ENCODE results near the gene HPS1.
A peak's percentile ranks its signal among the peaks of the same experiment; 100 is the strongest.

The HPS1 gene

DNA sequence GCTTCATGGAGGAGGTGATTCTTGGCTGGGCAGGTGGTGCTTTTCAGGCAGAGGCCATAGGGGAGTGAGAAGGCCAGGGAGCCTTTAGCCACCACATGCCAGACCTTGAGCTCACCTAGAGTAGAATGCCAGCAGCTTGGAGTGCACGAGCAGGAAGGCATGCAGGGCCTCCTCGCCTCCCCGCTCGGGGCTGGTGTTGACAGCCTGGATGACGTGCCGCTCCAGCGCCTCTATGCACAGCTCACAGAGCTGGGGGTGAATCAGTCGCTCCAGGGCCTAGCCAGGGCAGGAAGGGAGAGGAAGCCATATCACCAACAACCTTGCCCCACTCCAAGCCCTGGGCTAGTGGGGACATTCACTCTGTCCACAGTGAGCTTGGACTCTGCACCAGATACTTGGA is 15.7 kb downstream of the HPS1 start:
- no peak for DNase-seq

- DNase-seq: no peak
Measured at GRCh38 chr10:98430427-98430826, 16.3 kb downstream of the HPS1 start.

DNA sequence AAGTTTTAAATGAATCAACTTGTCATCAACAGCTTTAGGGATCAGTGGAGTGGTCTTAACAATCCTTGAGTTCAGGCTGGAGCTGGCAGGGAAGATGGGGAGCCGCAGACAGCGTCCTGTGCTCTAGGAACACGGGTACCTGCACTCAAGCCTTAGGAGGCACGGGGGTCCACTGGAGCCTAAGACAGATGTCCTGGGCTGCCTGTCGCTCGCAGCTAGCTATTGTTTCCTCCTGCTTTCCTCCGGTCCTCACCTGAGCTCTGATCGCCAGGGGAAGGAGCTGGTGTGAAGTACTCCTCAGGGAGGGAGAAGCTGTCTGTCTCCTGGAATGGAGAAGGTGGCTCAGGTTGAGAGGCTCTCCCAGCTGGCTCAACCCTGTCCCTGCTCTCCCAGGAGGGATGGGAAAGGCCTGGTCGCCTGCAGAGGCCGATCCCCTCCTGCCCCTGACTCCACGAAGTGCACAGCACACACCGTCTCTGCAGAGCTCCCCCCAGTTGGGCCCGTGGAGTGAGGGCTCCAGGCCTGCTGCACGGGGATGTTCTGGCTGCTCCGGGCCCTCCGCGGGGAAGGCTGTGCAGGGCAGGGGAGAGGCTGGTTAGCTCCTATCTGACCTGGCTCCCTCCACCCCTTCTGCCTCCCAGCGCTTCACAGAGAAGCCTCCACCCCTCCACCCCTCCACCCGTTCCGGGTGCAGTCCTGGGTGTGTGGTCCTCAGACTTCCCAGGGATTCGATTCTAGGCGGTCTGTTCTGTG is 17.2 kb downstream of the HPS1 start:
- DNase-seq: no peak

- no peak for DNase-seq
Measured at GRCh38 chr10:98427011-98427515, 19.7 kb downstream of the HPS1 start.

DNA sequence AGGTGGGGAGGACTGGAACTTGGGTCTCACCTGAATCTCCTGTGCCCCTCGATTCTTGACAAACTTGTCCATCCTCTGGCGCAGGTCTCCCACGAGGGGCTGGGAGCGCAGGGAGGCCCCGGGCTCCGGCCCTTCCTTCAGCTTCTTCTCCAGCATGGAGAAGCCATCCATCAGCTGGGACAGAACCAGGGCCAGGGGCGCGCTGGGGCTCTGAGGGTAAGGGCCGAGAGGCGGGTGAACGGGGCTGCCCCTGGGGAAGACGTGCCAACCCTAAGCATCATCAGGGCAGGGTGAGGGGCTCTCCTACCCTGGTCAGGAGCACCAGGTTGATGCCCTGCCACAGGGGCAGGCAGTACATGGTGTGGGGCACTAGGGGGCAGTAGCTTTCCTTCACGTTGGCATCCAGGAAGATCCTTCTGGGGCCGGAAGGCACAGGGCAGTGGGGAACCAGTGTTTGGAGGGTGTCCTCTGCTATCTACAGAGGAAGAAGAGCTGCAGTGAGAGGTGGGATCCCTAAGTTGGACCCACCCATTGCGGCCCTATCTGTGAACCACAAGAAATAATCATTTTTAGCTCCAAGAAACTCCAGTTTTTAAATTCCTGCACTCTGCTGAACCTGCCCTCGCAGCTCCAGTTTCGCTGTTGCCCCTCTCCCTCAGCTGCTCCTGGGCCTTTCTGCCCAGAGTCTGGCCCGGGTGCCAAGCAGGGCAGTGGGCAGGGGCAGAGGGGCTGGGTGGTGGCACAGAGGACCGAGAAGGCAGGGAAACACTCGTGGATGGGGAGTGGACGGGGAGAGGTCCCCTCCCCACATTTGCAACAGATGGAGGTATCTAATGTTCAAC is 21.0 kb downstream of the HPS1 start:
- peak; percentile 28 for DNase-seq

DNA sequence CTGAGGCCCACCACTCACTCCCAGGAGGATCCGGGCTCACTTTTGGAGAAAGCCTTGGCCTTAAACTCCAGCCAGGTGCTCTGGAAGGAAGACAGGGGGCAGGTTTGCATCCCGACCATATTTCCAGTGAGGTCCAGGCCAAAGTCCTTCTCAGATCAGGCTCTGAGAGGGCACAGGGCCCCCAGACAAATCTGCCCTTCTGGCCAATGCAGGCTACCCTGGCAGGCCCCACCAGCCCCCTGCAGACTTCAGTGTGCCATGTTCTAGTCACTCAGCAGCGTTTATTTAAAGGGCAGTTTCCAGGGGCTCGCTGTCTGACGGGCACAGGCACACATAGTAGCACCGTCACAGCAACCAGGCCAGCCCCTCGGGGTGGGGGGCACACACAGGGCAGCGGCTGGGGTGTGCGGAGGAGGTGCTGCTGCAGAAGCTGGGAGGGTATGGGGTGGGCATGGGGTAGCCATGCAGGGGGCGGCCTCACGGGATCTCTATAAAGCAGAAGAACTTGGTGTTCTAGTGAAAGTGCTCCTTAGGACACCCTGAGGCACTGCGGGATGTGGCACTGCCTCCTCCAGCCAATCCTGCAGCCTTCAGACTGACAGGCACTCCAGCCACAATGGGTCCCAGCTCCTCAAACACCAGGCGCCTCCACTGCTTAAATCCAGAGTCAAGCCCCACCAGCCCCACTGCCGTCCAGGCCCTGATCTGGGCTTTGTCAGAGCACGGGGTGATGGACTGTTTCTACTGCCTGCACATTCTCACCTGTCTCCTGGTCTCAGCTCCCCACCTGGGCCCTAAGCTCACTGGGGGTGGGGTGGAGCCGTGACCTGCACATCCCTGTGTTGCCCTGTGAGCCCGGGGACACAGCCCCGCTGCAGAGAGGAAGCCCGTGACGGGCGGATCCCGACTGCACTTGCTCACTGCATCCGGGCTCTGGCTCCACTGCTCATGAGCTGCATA is 22.2 kb downstream of the HPS1 start:
- no peak for DNase-seq

- no peak for DNase-seq
Measured at GRCh38 chr10:98423691-98424120, 23.0 kb downstream of the HPS1 start.

DNA sequence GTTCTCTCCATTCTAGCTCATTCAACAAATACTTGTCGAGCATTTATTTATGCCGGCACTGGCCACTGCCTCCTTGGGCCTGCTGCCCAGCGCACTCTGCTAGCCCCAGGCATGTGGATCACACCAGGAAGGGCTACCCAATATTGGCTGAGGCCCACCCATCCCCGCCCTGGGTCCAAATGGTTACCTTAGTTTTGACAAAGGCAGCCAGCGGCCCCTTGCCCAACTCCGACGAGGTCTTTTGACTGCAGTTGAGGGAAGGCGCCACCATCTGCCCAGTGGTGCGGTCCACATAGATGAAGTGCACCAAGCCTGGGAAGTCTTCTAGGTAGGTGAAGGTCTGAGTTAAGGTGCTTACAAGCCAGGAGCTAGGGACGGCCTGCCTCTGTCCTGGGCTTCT is 24.6 kb downstream of the HPS1 start:
- DNase-seq: no peak

GRCh38 chr10:98420786-98421185 is 25.9 kb downstream of the HPS1 start:
- no peak for DNase-seq

DNA sequence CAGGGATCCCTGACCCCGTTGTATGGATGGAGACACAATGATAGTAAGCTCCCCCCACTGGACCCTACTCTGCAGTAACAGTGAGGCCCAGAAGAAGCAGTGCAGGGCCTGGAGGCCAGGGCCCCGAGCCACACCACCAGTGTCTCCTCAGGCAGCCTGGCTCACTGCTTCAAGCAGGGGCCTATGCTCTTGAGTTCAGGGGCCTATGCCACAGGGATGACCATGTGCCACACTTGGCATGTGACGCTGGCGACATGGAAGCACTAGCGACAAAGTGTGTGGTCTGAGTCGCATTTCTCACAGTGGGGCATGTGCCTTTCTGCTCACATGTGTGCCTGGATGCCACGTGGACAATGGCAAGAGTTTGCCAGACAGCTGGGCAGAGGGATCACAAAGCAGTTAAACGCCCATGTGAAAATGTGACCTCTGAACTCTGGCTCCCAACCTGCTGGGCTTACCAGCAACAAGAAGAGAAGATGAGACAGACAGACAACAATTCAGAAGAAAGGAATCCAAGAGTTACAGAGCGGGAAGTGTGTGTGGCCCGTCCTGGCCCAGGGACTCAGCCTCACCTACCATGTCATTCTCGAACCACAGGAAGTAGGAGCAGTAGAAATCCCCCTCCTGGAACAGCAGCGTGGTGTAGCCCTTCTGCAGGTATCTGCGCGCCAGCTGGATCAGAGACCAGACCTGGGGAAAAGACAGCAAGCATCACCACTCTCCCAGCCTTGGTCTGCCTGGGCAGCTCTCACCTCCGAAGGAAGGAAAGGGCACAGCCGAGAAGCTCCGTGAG is 27.1 kb downstream of the HPS1 start:
- DNase-seq: no peak

DNA sequence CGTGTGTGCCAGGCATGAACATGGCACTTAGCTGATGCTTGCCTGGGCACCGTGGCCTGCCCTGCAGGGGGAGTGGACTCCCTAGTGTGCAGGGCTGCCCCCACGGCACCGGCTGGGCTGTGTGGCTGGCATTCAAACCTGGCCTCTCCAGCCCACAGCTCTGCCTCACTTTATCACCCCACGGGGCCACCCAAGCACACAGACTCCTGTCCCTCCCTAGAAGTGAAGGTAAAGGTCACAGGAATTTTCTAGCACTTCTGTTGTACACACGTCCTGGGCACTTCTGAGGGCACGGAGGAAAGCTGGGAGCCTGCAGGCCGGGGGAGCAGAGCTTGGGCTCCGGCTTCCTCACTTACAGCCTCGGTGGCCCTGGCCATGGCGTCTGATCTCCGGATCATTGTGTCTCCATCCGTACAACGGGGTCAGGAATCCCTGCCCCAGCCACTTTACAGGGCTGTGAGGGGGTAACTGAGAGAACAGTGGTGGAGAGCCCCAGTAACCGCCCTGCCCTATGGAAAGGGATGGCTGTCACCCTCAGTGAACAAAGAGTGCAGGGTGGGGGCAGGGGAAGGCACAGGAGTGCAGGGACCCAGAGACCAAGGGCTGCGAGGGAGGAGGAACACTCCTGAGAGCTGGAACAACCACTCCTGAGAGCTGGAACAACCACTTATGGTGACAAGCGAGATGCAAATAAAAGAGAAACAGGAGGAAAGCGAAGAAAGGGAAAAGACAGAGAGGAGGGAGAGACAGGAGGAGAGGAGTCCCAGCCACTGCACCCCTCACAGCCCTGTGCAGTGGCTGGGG is 27.9 kb downstream of the HPS1 start:
- DNase-seq: no peak

DNA sequence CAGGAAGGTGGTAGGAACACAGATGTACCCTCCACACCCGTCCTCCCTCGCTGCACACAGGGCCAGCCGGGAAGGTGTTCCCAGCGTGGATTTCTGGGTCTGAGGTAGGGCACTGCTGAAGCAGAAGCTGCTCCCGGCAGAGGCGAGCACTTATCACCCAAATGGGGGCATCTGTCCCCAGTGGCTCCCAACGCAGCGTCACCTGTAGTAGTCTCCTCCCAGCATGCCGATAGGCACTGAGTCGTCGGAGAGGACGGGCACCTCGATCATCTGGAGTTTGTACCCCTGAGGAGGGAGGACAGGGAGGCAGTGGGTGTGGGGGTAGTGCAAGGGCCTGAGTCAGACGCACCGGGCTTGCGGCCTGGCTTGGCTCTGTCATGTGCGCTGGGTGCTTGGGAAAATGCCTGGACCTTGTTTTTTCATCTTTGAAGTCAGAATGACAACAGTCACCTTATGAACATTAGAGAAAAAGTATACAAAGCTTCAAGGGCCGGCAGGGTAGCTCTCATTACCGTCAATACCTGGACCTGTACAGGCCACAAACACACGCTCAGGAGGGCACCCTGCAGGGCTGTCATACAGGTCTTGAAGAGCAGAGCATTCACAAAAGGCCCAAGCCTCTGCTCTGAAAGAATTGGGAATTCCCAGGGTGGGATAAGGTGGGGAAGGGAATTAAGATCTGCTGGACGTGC is 28.6 kb downstream of the HPS1 start:
- DNase-seq: no peak

GRCh38 chr10:98417481-98417959 is 29.2 kb downstream of the HPS1 start:
- DNase-seq: no peak

DNA sequence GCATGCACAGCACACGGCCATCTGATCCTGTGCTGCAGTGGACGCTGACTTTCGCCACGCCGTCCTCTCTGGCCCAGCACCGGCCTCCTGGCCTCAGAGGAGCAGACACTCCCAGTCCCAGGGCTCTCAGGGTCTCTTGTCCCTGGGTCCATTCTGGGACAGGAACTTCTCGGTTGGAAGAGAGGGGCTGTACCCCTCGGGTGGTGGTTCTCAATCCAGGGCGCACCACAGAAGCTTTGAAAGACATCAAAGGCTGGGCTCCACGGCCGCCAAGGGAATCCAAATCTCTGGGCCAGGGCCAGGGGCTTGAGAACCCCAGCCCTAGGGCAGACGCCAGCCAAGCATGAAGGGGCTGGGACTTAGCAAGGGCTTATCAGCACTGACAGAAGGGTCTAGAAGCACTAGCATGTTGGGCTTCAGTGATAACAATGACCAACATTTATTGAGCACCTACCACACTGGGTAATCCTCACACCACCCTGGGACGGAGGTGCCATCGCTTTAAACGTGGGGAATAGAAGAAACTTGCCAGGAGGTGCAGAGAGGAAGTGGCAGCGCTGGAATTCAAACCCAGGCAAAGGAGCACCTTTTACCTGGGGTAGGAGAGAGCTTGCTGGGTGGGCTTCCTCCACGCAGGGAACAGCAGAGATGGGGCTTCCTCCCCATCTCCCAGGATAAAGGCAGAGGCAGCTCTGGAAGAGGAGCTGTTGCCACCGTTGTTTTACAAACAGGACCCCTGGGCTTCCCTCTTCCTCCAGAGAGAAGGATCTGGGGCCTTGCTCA is 29.9 kb downstream of the HPS1 start:
- DNase-seq: no peak

DNA sequence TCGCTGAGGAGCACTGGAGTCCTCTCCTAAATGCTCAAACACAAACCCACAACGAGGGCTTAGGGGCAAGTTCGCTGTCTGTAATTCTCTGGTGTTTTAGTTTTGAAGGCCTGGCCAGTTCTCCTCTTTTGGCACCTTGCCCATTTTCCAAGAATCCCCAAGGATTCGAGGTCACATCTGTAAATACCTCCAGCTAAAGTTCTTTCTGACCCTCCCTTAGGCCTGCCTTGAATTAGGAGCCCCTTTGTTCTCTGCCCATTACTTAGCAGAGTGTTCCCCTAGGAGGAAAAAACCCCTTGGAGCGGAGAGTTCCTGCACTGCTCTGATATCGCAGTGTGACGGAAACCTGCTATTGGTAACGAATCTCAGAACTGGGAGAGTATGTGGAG is 31.0 kb downstream of the HPS1 start:
- DNase-seq: no peak

- DNase-seq: peak; percentile 53
Measured at GRCh38 chr10:98414932-98415730, 31.6 kb downstream of the HPS1 start, which contains the start of gene PYROXD2. Gene PYROXD2 (minus strand): TSS chr10:98415182. CDS start chr10:98415135, 47 bp downstream.

GRCh38 chr10:98414578-98414931 is 32.2 kb downstream of the HPS1 start:
- DNase-seq: no peak

DNA sequence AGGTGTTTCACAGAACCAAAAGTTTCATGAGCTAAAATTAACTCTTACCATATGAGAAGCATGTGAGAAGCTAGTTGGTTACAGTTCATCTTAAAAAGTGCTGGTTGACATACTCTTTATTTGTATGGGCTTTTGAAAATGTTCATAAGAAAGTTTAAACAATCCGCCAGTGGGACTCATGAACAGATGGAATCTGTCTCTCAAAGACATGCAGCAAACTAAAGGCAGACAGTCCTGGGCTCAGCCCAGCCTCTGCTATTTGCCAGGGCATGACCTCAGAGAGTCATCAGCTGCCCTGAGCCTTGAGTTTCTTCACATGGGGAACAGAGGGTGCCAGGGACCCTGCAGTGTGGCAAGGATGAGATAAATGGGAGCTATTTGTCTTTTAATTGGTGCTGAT is 35.0 kb downstream of the HPS1 start:
- DNase-seq: no peak

DNA sequence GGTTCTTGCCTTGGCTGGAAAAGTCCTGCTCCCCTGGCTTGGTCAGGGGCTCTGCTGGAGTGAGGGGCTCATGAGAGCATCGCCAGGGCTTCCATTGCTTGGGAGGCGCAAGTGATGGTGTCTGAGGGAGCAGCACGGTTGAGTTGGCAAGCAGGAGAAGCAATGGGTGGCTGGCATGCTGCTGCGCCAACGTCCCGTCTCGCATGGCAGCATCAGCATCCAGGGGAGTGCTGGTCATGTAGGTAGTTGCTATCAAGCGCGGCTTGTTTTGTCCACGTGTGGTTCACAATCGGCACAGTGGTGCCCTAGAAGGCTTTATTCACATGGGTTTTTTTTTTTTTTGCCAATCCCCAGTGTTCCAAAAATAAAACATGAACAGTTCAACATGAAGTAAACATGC is 35.6 kb downstream of the HPS1 start:
- no peak for DNase-seq

All from activated gamma-delta T cell treated with Interleukin-2 at 50 U/mL for 16 hours (primary cell).